Cardiac septum (tissue), 1 donor: ENCODE measurements around the gene DNASE1. TPM values are rescaled to one million over a fixed set of nuclear protein-coding genes. Genes with fewer than 3 reads are reported as not detected.
"Not testable (repeated sequence)": the region's sequence is repeated elsewhere in the genome, so short reads cannot be mapped to it uniquely, and the experiment has no call there.

Experiments
- DNase-seq: peaks from one replicate; pipeline ENCODE4 v3.0.0-alpha.2; 2020; ENCODE audit warnings: low spot score
- intact Hi-C: fragments of 100-400 bp; cut with DNase I; formaldehyde crosslinking; loops from one replicate; pipeline ENCODE4 v1.14.0; 2022
- total RNA-seq: library from RNA; stranded (reverse); fragmentation: NEBNext Ultra II Directional; extraction: Animal tissue kit (Norgen Biotek cat#: 25700); gene quantifications from one replicate; pipeline ENCODE4 v1.2.1, GENCODE V29; 2021
- donor health status: DM: no; HTN: no; CAD: no.

Gene DNASE1
- total RNA-seq, 1 donor from 2014 or later = 6.9 TPM

GRCh38 chr16:3640207-3640606 lies 14.3 kb upstream of the DNASE1 start:
- intact Hi-C loops = no loop called here
- no peak for DNase-seq

DNA sequence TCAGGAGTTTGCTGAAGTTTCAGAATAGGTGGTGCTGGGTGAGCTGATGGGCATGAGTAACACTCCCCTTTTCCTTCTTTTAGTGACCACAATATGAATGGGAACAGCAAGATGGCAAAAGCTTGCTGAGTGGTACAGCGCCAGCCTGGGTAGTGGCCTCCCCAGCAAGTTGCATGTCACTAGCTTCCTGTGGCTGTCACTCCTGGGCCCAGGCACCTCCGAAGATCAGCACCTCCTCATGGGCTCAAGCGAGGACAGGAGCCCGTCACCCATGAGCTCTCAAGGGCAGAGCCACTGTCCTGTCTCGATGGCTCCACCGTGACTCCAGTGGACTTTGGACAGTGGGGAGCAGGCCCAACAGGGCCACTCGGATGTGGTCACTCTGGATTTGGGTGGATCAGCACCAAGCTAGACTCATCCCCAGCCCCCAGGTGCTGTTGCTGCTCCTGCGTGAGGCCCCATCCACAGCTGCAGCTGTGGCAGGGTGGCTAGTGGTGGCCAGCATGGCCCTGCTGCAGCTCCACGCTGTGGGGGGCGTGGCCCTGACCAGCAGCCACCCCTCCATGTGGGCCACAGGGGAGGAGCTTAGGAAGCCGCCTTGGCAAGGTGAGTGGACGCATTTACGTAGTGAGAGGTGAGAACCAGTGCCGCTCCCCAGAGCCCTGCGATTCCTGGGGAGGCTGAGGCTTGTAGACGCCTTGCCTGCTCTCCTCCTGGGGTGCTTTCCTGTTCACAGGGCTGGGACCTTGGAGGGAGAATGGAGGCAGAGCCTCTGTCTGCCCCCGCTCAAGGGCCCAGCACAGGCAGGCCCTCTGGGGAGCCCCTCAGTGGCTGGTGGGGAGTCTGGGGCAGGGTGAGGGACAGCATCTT lies 13.6 kb upstream of the DNASE1 start:
- intact Hi-C loops = no loop called here
- DNase-seq = no peak

DNA sequence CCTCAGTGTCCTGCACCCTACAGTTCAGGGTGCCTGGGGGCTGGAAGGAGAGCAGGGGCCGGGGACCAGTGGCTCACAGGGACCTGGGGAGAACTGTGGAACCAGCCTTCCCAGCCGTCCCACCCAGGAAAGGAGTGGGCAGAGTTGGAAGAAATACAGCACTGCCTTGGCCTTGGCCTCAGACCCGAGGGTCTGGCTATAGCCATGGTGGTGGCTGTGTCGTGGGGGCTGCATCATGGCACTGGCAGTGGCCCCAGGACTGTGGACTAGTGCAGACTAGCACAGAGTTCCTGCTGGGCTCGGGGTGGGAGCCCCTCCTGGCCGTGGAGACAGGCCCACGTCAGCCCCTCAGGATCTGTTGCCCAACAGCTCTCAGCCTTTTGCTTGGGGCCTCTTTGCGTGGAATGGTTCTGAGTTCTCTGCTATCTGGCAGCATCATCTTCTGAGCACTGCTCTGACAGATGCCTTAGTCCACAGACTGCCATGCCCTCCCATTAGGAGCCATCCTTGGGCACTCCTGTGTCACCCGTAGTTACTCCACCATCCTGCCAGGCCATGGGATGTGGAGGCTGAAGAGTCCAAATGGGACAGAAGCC lies 12.6 kb upstream of the DNASE1 start:
- intact Hi-C loops = no loop called here
- DNase-seq = no peak

DNA sequence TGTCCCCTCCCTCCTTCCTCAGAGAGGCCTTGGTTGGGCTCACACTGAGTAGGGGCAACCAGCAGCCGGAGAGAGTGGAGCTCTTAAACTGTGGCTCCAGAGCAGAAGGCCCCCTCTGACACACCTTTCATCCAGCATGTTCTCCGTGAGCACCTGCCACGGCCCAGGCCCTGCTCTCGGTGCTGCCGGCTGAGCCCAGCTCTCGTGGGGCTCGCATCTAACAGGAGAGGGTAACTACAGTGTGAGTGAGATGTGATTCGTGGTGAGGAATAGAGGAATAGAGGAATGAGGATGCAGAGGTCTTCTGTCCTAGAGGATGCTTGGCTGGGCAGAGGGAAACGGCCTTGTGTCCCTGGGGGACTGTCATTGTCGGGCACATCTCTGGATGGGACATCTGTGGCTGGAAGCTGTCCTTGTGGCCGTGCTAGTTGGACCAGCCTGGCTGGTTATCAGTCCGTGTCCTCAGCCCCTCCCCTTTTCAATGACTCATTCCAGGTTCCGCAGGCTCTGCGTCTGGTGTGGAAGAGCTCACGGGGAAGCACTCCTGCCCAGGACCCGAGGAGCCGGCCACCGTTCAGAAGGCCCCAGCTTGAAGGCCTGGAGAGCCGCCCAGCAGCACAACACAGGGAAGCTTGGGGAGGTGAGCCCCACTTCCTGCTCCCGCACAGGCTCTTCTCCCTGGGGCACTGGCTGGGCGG lies 11.9 kb upstream of the DNASE1 start:
- intact Hi-C loops = no loop called here
- no peak for DNase-seq

DNA sequence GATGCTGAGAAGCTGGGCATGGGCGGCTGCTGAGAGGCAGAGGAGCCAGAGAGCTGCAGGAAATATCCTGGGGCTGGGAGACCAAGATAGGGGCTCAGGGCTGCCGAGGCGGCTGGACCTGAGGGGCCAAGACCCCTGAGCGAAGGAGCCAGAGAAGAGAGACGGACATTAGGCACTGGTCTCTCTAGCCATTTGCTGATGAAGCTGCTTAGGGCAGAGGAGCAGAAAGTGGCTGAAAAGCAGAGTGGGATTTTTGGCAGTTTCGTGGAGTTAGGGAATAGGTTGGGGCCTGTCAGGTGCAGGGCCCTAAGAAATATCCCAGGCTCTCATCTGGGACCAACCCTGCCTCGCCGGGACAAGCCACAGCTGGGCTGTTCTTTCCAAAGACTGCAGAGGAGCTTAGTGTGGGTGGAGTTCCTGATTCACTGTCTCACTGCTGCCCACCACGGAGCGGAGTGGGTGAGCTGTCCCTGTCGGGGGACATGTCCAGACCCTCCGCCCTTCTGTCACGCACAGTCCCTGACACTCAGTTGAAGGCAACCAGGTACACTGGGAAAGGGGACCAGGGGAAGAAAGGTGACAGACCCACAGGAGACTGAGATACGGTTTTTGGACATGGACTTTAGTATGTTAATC lies 11.3 kb upstream of the DNASE1 start:
- intact Hi-C loops = no loop called here
- DNase-seq = no peak

DNA sequence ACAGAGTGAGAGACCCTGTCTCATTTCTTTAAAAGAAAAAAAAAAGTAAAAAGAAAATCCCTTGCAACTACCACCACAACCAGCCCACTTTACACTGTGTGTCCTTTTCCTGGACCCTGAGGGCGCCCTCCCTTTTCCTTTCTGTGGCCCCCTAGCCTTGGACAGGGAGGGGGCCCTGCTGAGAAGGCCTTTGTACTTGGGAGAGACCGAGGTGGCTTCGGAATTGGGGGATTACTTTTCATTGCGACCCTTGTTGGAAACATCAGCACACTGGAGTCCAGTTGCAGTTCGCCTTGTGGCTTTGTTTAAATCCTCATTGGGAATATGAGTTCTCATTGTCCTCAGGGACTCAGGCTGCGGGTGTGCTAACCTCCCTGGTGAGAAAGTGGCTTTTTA lies 9.4 kb upstream of the DNASE1 start:
- no peak for DNase-seq
- intact Hi-C loops = no loop called here

GRCh38 chr16:3645504-3646347 lies 8.8 kb upstream of the DNASE1 start:
- intact Hi-C loops = no loop called here
- DNase-seq = no peak

DNA sequence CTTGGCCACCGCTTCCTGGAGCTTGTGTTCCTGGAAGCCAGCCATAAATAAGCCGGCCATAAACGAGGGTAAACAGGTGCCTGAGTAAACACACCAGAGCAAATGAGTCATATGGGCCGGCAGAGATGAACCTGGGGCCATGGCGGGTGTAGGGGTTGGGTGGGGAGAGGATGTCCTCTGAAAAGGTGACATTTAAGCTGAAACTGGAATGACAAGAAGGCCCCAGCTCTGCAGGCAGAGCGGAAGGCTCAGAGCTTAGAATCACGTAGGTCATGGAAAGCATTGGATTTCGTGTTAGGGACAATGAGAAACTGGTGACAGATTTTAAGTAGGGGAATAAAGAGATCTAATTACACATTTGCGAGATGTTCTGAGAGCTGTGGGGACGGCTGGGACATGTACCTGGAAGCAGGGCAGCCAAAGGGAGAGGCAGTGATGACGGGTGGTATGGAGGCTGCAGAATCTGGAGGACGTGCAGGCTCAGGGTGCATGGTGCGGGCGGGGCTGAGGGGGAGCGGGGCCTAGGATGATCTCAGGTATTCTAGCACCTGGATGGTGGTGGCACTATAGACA lies 8.1 kb upstream of the DNASE1 start:
- intact Hi-C loops = no loop called here
- DNase-seq = no peak

GRCh38 chr16:3650631-3651265 lies 3.7 kb upstream of the DNASE1 start:
- no peak for DNase-seq
- intact Hi-C loops = no loop called here

DNA sequence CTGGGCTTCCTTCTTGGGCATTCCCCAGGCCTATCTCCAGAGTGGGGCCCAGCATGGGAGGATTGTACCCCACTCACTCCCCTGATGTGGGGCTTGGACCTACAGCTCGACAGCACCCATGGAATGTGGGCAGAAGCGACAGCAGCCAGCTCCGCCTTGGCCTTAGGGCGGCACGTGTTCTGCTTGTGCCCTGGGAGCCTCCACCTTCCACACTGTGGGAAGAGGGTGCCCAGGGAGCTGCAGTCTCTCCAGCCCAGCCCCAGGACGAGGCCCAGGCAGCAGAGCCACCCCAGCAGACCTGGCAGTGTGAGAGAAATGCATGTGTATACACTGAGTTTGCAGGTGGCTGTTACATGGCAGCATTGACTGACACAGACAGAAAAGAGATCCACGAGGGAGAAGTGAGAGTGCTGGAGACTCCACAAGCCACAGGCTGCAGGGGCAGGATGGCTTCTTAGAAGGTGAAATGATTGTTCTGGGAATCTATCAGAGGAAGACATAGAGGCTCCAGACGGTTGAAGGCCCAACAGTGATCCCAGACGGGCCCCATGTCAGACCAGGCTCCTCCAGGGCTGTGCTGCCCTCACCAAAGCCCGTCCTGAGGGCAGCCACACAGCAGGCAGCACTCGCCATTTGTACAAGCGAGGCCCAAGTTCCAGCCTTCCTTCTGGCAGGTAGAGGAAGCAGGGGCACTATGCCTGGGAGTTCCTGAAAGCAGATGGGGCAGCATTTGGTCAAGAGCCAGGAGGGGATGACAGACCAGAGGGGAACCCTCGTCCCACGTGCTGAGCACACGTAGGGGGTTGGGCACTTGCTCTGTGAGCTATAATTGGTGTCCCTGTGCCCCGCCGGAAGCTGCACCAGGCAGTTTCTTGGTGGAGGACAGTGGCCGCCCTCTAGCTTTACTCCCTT lies 2.8 kb upstream of the DNASE1 start:
- intact Hi-C loops = no loop called here
- DNase-seq = no peak

- intact Hi-C loops = no loop called here
- DNase-seq = no peak
These were observed 1.9 kb upstream of the DNASE1 start for GRCh38 chr16:3652373-3653195.

GRCh38 chr16:3655030-3655395 lies 522 bp downstream of the DNASE1 start:
- intact Hi-C loops = no loop called here
- peak; percentile 68 for DNase-seq

- intact Hi-C loops = no loop called here
- DNase-seq = peak; percentile 57
These were observed 1.1 kb downstream of the DNASE1 start for GRCh38 chr16:3655396-3656159.

DNA sequence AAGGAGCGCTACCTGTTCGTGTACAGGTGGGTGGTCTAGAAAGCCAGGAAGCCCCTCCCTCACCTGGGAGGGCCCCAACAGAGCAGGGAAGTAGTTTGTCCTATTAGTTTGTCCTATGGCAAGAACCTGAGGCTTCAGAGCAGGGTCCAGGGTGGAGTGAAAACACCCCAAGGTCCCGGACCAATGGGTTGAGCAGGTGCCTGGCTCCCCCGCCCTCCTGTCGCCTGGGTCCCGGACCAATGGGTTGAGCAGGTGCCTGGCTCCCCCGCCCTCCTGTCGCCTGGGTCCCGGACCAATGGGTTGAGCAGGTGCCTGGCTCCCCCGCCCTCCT lies 1.6 kb downstream of the DNASE1 start:
- intact Hi-C loops, DNase-seq: not testable (repeated sequence)

GRCh38 chr16:3656491-3657468 lies 2.3 kb downstream of the DNASE1 start:
- intact Hi-C loops = no loop called here
- peak; percentile 33 for DNase-seq
